ENCODE results near the gene TBX15.

The TBX15 gene

GRCh38 chr1:118863688-118864087 is 124.5 kb downstream of the TBX15 start:
- POLR2A ChIA-PET = no interaction called here
- DNase-seq (ENCODE audit: extremely low spot score) = no peak
- CTCF ChIA-PET = no interaction called here
- no peak for TF ChIP-seq ZNF384 (IDR thresholded peaks at IDR 0.05)
- TF ChIP-seq CTBP1 (IDR thresholded peaks at IDR 0.05; ENCODE audit: borderline replicate concordance) = no peak
- TF ChIP-seq ARNT (IDR thresholded peaks at IDR 0.05) = no peak
- no peak for TF ChIP-seq SUZ12 (IDR thresholded peaks at IDR 0.05)
- no peak for TF ChIP-seq L3MBTL2 (conservative IDR thresholded peaks at IDR 0.05)
- TF ChIP-seq NFRKB (IDR thresholded peaks at IDR 0.05) = no peak
- TF ChIP-seq ELF4 (IDR thresholded peaks at IDR 0.05) = no peak
- TF ChIP-seq HDGF (IDR thresholded peaks at IDR 0.05; ENCODE audit: borderline replicate concordance) = no peak
- TF ChIP-seq SP1 (IDR thresholded peaks at IDR 0.05) = no peak
- TF ChIP-seq FOXK2 (IDR thresholded peaks at IDR 0.05) = no peak
- no peak for TF ChIP-seq LEF1 (IDR thresholded peaks at IDR 0.05; ENCODE audit: borderline replicate concordance)
- no peak for TF ChIP-seq FOXM1 (IDR thresholded peaks at IDR 0.05; ENCODE audit: borderline replicate concordance)
- TF ChIP-seq PKNOX1 (IDR thresholded peaks at IDR 0.05) = no peak
- TF ChIP-seq FOXA1 (IDR thresholded peaks at IDR 0.05) = no peak
- TF ChIP-seq TARDBP (IDR thresholded peaks at IDR 0.05) = no peak

GRCh38 chr1:118862755-118863154 is 125.4 kb downstream of the TBX15 start:
- ChIA-PET CTCF (no interaction called here), POLR2A (no interaction called here)
- DNase-seq (ENCODE audit: extremely low spot score) = no peak
- TF ChIP-seq FOXA1 (IDR thresholded peaks at IDR 0.05) = no peak
- no peak for TF ChIP-seq ZNF384 (IDR thresholded peaks at IDR 0.05)
- TF ChIP-seq BHLHE40 (IDR thresholded peaks at IDR 0.05; ENCODE audit: borderline replicate concordance) = no peak
- no peak for TF ChIP-seq ARNT (IDR thresholded peaks at IDR 0.05)
- TF ChIP-seq FOXM1 (IDR thresholded peaks at IDR 0.05; ENCODE audit: borderline replicate concordance) = no peak
- TF ChIP-seq ELF4 (IDR thresholded peaks at IDR 0.05) = no peak
- TF ChIP-seq FOXK2 (IDR thresholded peaks at IDR 0.05) = no peak
- no peak for TF ChIP-seq SUZ12 (IDR thresholded peaks at IDR 0.05)
- no peak for TF ChIP-seq L3MBTL2 (conservative IDR thresholded peaks at IDR 0.05)
- TF ChIP-seq TARDBP (IDR thresholded peaks at IDR 0.05) = no peak
- TF ChIP-seq CTBP1 (IDR thresholded peaks at IDR 0.05; ENCODE audit: borderline replicate concordance) = no peak
- TF ChIP-seq PKNOX1 (IDR thresholded peaks at IDR 0.05) = no peak
- TF ChIP-seq HDGF (IDR thresholded peaks at IDR 0.05; ENCODE audit: borderline replicate concordance) = no peak
- TF ChIP-seq SP1 (IDR thresholded peaks at IDR 0.05) = no peak
- TF ChIP-seq LEF1 (IDR thresholded peaks at IDR 0.05; ENCODE audit: borderline replicate concordance) = no peak
- no peak for TF ChIP-seq NFRKB (IDR thresholded peaks at IDR 0.05)

GRCh38 chr1:118861216-118861615 is 126.9 kb downstream of the TBX15 start:
- no peak for TF ChIP-seq CTBP1 (IDR thresholded peaks at IDR 0.05; ENCODE audit: borderline replicate concordance)
- TF ChIP-seq ZNF384 (IDR thresholded peaks at IDR 0.05) = no peak
- no peak for TF ChIP-seq ARNT (IDR thresholded peaks at IDR 0.05)
- TF ChIP-seq HDGF (IDR thresholded peaks at IDR 0.05; ENCODE audit: borderline replicate concordance) = no peak
- no peak for TF ChIP-seq FOXK2 (IDR thresholded peaks at IDR 0.05)
- TF ChIP-seq FOXA1 (IDR thresholded peaks at IDR 0.05) = no peak
- no peak for TF ChIP-seq PKNOX1 (IDR thresholded peaks at IDR 0.05)
- TF ChIP-seq L3MBTL2 (conservative IDR thresholded peaks at IDR 0.05) = no peak
- no peak for TF ChIP-seq BHLHE40 (IDR thresholded peaks at IDR 0.05; ENCODE audit: borderline replicate concordance)
- no peak for TF ChIP-seq TARDBP (IDR thresholded peaks at IDR 0.05)
- no peak for TF ChIP-seq SUZ12 (IDR thresholded peaks at IDR 0.05)
- no peak for TF ChIP-seq FOXM1 (IDR thresholded peaks at IDR 0.05; ENCODE audit: borderline replicate concordance)
- TF ChIP-seq NFRKB (IDR thresholded peaks at IDR 0.05) = no peak
- TF ChIP-seq LEF1 (IDR thresholded peaks at IDR 0.05; ENCODE audit: borderline replicate concordance) = no peak
- no peak for TF ChIP-seq SP1 (IDR thresholded peaks at IDR 0.05)
- no peak for TF ChIP-seq ELF4 (IDR thresholded peaks at IDR 0.05)
- ChIA-PET CTCF (no interaction called here), POLR2A (no interaction called here)
- no peak for DNase-seq (ENCODE audit: extremely low spot score)

GRCh38 chr1:118859999-118860398 is 128.1 kb downstream of the TBX15 start:
- ChIA-PET CTCF (no interaction called here), POLR2A (no interaction called here)
- DNase-seq (ENCODE audit: extremely low spot score) = no peak
- TF ChIP-seq FOXK2 (IDR thresholded peaks at IDR 0.05) = no peak
- TF ChIP-seq SUZ12 (IDR thresholded peaks at IDR 0.05) = no peak
- no peak for TF ChIP-seq ZNF384 (IDR thresholded peaks at IDR 0.05)
- no peak for TF ChIP-seq FOXA1 (IDR thresholded peaks at IDR 0.05)
- no peak for TF ChIP-seq TARDBP (IDR thresholded peaks at IDR 0.05)

- TF ChIP-seq FOXM1 (IDR thresholded peaks at IDR 0.05; ENCODE audit: borderline replicate concordance) (no peak), PKNOX1 (IDR thresholded peaks at IDR 0.05) (no peak), CTBP1 (IDR thresholded peaks at IDR 0.05; ENCODE audit: borderline replicate concordance) (no peak), SUZ12 (IDR thresholded peaks at IDR 0.05) (no peak), SP1 (IDR thresholded peaks at IDR 0.05) (no peak), NFRKB (IDR thresholded peaks at IDR 0.05) (no peak), ELF4 (IDR thresholded peaks at IDR 0.05) (no peak), FOXK2 (IDR thresholded peaks at IDR 0.05) (no peak), BHLHE40 (IDR thresholded peaks at IDR 0.05; ENCODE audit: borderline replicate concordance) (no peak), L3MBTL2 (conservative IDR thresholded peaks at IDR 0.05) (no peak), TARDBP (IDR thresholded peaks at IDR 0.05) (no peak), FOXA1 (IDR thresholded peaks at IDR 0.05) (no peak), ZNF384 (IDR thresholded peaks at IDR 0.05) (no peak)
- ChIA-PET POLR2A (no interaction called here), CTCF (no interaction called here)
- DNase-seq (ENCODE audit: extremely low spot score) = no peak
Observed at GRCh38 chr1:118846443-118846842, 141.7 kb downstream of the TBX15 start.
